ENCODE measurements around the gene CSF2.

Gene CSF2

DNA sequence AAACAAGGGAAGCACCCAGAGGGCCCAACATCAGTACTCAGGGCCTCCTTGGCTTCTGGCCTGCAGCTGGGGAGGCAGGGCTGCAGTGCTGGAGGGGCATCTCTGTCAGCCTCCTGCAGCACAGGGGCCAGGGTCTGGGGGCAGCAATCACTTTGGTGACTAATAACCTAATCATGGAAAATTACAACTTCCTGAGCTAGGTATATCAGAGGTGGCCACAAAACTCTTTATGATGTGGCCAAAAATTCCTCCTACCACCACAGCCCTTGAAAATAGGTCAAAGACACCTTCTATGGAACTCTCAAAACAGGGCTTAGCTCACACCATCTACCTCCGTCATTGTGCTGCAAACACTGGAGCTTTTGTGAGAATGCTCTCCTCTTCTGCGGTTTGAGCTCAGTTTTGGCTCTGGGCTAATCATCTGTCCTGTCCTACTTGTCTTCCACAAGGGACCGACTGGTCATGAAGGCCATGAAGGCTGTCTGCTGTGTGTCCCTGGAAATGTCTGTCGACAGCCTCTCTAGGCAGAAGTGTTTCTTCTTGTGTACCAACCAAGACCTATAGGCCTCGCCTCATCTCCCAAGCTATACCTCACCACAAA lies 28.6 kb downstream of the CSF2 start:
- no peak for DNase-seq (ENCODE audit: low spot score)
- no peaks in the 10 kb centered on the region for H3K27me3 ChIP-seq (ENCODE audit: insufficient read depth, poor library complexity, severe bottlenecking)
- no peak overlapping the region for H3K4me3 ChIP-seq (ENCODE audit: severe bottlenecking)
- no peak for ATAC-seq (ENCODE audit: low read depth)
- no peaks in the 10 kb centered on the region for H3K36me3 ChIP-seq (ENCODE audit: low read depth)
- peaks cover 26% of the 10 kb centered on the region for H3K4me1 ChIP-seq (ENCODE audit: insufficient read depth, poor library complexity, severe bottlenecking)
- no peaks in the 10 kb centered on the region for H3K9me3 ChIP-seq (ENCODE audit: severe bottlenecking)
- TF ChIP-seq, protein P1, sequence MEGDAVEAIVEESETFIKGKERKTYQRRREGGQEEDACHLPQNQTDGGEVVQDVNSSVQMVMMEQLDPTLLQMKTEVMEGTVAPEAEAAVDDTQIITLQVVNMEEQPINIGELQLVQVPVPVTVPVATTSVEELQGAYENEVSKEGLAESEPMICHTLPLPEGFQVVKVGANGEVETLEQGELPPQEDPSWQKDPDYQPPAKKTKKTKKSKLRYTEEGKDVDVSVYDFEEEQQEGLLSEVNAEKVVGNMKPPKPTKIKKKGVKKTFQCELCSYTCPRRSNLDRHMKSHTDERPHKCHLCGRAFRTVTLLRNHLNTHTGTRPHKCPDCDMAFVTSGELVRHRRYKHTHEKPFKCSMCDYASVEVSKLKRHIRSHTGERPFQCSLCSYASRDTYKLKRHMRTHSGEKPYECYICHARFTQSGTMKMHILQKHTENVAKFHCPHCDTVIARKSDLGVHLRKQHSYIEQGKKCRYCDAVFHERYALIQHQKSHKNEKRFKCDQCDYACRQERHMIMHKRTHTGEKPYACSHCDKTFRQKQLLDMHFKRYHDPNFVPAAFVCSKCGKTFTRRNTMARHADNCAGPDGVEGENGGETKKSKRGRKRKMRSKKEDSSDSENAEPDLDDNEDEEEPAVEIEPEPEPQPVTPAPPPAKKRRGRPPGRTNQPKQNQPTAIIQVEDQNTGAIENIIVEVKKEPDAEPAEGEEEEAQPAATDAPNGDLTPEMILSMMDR (IDR thresholded peaks at IDR 0.05; ENCODE audit: poor library complexity, severe bottlenecking), result no peak
- peak overlapping the region; percentile 84 for H3K27ac ChIP-seq (ENCODE audit: poor library complexity, severe bottlenecking)

DNA sequence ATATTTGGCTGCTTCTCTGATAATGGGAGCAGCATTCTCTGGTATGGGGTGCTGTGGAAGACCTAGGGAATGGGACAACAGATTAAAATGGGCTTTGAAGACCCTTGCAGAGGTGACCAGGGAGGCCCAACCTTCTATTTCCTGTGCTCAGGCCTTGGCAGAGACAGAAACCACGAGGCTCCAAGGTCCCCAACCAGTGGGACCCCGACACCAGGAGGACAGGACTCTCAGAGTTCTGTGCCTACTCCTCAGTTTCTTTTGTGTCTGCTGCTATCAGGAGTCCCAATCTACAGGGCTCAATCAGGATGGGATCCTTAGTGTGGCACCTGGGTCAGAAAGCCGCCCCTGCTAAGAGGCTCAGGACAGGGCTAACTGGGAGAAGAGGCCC lies 29.3 kb downstream of the CSF2 start:
- Histone ChIP-seq H3K4me3 (ENCODE audit: severe bottlenecking) (no peak overlapping the region), H3K4me1 (ENCODE audit: insufficient read depth, poor library complexity, severe bottlenecking) (peaks cover 26% of the 10 kb centered on the region), H3K27me3 (ENCODE audit: insufficient read depth, poor library complexity, severe bottlenecking) (no peaks in the 10 kb centered on the region), H3K9me3 (ENCODE audit: severe bottlenecking) (no peaks in the 10 kb centered on the region), H3K27ac (ENCODE audit: poor library complexity, severe bottlenecking) (peak overlapping the region; percentile 84), H3K36me3 (ENCODE audit: low read depth) (no peaks in the 10 kb centered on the region)
- TF ChIP-seq, protein P1 (IDR thresholded peaks at IDR 0.05; ENCODE audit: poor library complexity, severe bottlenecking), result no peak
- peak; percentile 40; the same call in 1 of the 3 replicates for ATAC-seq (ENCODE audit: low read depth)
- DNase-seq (ENCODE audit: low spot score), result no peak

DNA sequence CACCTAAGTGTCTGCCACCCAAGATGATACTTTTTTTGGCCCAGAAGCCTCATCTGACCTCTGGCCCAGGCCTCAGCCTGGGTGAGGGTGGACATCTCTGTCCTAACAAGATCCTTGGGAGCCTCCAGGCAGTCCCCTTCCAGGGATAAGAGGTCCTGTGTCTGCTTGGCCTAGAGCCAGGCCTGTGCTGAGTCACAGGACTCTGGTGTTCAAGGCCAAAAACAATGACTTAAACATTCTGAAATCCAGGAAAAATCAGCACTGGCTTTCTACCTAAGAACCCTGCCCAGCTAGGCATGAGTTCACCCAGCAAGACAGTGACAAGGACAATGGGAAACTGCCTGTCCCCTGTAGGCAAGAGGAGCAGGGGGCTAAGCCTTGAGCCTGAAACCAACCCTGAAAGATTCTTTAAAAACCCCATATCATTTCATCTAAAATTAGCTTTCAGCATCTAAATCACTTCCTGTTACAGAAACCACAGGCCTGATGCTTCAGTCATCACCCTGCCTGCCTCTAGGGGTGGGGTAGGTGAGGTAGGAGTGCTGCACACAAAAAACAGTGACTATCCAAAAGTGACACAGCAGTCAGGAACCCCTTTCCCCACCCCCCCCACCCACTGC lies 29.9 kb downstream of the CSF2 start:
- DNase-seq (ENCODE audit: low spot score), result peak; percentile 93
- H3K27me3 ChIP-seq (ENCODE audit: insufficient read depth, poor library complexity, severe bottlenecking), result no peaks in the 10 kb centered on the region
- no peaks in the 10 kb centered on the region for H3K36me3 ChIP-seq (ENCODE audit: low read depth)
- peaks cover 26% of the 10 kb centered on the region for H3K4me1 ChIP-seq (ENCODE audit: insufficient read depth, poor library complexity, severe bottlenecking)
- peak; percentile 77 for ATAC-seq (ENCODE audit: low read depth)
- H3K27ac ChIP-seq (ENCODE audit: poor library complexity, severe bottlenecking), result peak overlapping the region; percentile 84
- H3K9me3 ChIP-seq (ENCODE audit: severe bottlenecking), result no peaks in the 10 kb centered on the region
- H3K4me3 ChIP-seq (ENCODE audit: severe bottlenecking), result no peak overlapping the region
- TF ChIP-seq, protein P1 (IDR thresholded peaks at IDR 0.05; ENCODE audit: poor library complexity, severe bottlenecking), result peak; percentile 18

DNA sequence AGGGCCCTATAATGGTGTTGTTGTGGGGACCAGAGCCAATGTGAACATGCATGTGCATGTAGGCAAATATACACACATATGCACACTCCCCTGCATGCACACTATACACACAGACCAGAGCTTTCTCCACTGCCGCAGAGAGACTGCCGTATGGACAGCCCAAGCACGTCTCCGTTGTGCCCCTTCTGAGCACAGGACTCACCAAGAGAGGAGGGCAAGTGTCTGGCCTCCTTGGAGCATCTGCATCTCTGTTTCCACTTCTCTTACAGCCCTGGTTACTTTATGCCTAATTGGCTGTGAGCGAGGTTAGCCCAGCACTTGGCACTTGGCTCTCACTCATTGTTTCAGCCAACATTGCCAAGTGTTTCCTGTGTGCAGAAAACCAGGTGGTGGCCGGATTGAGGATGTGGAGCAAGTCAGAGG lies 30.4 kb downstream of the CSF2 start:
- no peak; the same call in 1 of the 3 replicates for ATAC-seq (ENCODE audit: low read depth)
- DNase-seq (ENCODE audit: low spot score), result no peak
- no peak overlapping the region for H3K4me3 ChIP-seq (ENCODE audit: severe bottlenecking)

More for the DNA sequence above, 30.4 kb downstream of the CSF2 start:
- Histone ChIP-seq H3K27me3 (ENCODE audit: insufficient read depth, poor library complexity, severe bottlenecking) (no peaks in the 10 kb centered on the region), H3K9me3 (ENCODE audit: severe bottlenecking) (no peaks in the 10 kb centered on the region), H3K27ac (ENCODE audit: poor library complexity, severe bottlenecking) (peak overlapping the region; percentile 84), H3K36me3 (ENCODE audit: low read depth) (no peaks in the 10 kb centered on the region), H3K4me1 (ENCODE audit: insufficient read depth, poor library complexity, severe bottlenecking) (peaks cover 26% of the 10 kb centered on the region)
- TF ChIP-seq, protein P1 (IDR thresholded peaks at IDR 0.05; ENCODE audit: poor library complexity, severe bottlenecking), result no peak
